HG03439 (cell line): Measurements from ENCODE around the gene ATP6V0A1.
"Not testable (repeated sequence)": the region's sequence is repeated elsewhere in the genome, so short reads cannot be mapped to it uniquely, and the experiment has no call there.

ENCODE experiments used
- ATAC-seq: cut with Tn5 transposase; IDR thresholded peaks from one replicate; pipeline ENCODE4 v1.9.1; 2021; ENCODE audit warnings: mild to moderate bottlenecking, moderate library complexity; ENCODE audit not compliant: unreplicated experiment

The ATP6V0A1 gene

DNA sequence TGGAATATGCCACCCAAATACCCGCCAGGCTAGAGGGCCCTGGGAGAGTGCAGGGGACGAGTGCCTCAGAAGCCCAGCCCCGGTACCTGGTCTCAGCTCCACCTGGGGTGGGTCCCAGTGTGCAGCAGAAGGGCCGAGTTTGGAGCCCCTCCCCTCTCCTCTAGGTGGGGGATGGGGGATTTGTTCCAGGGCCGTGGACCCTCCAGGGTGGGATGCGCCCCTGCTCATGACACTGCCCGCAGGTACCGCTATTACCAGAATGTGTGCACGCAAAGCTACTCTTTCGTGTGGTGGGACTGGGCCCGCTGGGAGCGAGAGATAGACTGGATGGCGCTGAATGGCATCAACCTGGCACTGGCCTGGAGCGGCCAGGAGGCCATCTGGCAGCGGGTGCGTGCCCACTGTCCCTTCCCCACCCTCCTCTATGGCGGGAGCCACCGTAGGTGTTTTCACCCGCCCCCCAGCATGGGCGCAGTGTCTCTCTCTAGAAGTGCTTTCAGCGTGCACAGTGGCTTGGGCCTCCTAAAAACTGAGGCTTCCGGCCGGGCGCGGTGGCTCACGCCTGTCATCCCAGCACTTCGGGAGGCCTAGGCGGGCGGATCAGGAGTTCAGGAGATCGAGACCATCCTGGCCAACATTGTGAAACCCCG lies 78.6 kb downstream of the ATP6V0A1 start:
- ATAC-seq = no peak

- ATAC-seq = no peak
Measured at GRCh38 chr17:42537826-42538451, 79.3 kb downstream of the ATP6V0A1 start.

- no peak for ATAC-seq
Measured at GRCh38 chr17:42538482-42538881, 79.8 kb downstream of the ATP6V0A1 start.

DNA sequence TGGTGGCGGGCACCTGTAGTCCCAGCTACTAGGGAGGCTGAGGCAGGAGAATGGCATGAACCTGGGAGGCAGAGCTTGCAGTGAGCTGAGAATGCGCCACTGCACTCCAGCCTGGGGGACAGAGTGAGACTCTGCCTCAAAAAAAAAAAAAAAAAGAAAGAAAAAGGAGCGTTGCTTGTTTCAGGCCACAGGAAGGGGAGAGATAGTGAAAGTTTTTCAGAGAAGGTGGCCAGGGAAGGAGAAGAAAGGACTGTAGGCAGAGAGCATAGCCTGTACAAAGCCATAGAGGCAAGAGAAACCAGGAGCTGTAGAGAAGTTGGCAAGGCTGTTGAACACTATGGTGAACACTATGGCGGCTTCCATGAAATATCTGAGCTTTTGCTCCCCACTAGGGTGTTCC lies 81.9 kb downstream of the ATP6V0A1 start:
- not testable (repeated sequence) for ATAC-seq

DNA sequence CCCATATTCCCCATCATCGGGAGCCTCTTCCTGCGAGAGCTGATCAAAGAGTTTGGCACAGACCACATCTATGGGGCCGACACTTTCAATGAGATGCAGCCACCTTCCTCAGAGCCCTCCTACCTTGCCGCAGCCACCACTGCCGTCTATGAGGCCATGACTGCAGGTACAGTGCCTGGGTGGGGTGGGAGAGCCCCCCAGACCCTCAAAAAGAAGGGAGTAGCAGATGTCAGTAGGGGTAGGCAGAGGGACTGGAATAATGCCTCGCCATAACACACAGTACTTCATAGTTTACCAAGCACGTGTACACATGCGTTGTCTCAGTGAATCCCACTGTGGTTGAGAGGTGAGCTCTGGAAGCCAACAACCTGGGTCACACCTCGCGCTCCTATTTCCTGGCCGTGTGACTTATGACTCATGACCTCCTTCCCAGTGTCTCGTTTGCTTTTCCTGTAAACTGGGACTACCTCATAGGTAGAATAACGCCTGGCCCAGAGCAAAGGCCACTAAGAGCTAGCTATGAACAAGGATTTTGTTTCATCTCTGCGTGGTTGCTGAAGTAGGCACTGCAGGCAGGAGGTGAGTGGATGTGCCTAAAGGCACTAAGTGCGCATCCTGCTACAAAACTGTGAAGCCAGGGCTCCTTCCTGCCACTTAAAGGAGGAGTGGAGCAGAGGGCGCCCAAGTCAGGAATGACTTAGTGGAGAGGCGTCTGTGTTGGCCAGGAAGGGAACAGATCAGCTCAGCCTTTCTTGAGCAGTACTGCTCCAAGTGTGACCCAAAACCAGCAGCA lies 82.6 kb downstream of the ATP6V0A1 start:
- no peak for ATAC-seq

- ATAC-seq = no peak
Measured at GRCh38 chr17:42543190-42544079, 84.8 kb downstream of the ATP6V0A1 start.

DNA sequence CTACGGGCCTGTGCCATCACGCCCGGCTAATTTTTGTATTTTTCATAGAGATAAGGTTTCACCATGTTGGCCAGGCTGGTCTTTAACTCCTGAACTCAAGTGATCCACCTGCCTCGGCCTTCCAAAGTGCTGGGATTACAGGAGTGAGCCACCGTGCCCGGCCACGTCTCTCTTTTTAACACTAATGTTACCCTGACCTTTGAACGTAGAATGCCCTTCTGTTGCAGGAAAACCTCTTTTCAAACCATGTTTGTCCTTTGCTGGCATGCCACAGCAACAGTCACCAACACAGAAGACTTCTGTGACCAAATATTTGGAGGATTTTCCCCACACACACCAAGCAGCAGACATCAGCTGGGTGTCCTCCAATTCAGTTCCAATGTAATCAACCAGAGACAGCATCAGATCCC lies 86.2 kb downstream of the ATP6V0A1 start:
- ATAC-seq = no peak

DNA sequence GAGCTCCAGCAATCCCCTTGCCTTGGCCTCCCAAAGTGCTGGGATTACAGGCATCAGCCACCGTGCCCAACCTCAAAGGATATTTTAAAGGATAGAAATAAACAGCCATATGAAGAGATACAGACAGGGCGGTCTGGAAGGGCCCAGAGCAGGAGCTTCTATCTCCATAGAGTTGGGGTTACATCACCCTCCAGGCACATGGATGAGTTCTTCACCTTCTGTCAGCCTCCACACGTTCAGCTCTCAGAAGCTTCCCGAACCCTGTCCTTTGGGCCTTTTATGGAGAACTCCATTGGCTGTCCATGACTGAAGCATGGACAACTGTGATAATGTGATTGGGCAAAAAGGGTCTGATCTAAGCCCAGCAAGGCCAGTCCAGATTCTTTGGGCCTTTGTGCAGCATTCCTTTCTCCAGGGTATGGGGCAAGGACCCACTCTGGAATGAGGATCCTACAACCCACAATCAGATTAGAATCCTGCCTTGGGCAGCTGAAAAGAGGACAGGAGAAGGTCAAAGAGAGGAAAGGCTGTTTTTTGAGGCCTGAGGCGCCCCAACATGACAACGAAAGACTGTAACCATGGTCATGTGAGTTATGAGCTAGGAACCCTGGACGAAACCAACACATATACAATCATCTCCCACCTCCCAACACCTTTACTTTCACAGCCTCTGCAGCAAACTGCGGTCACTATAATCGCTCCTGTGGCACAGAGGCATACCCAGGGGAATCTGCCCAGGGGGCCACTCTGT lies 87.3 kb downstream of the ATP6V0A1 start:
- not testable (repeated sequence) for ATAC-seq

GRCh38 chr17:42547001-42547461 lies 88.4 kb downstream of the ATP6V0A1 start:
- no peak for ATAC-seq

DNA sequence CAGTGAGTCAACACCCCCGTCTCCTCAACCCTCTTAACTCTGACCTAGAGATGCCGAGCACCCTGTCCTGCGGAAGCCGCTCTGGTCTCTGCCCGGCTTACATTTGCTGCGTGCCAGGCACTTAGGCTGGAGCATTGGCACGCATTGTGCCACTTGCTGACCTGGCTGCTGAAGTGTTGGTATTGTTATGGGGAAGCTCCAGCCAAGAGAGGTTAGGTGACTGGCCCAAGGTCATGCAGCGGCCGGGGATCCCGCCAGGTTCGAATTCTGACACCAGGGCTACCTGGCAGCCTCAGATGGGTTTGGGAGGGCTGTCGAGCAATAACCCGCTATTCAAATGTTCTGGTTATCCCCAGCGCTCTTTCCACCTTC lies 89.0 kb downstream of the ATP6V0A1 start:
- no peak for ATAC-seq

- ATAC-seq = peak; percentile 57
Measured at GRCh38 chr17:42548070-42548837, 89.6 kb downstream of the ATP6V0A1 start.

GRCh38 chr17:42548993-42549755 lies 90.5 kb downstream of the ATP6V0A1 start:
- ATAC-seq = no peak

DNA sequence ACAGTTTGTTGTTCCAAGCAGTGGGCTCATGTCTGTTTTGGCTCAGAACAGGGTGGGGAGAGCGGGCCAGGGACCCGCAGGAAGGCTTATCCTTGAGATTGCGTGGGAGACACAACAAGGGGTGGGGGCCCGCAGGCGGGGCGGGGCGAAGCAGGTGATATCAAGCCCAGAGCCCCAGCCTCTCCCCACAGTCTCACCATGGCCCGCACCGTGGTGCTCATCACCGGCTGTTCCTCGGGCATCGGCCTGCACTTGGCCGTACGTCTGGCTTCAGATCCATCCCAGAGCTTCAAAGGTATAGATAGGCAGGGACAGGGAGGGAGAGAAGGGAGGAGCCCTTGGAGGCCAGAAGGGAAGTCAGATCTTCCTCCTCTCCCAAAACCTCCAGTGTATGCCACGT lies 94.1 kb downstream of the ATP6V0A1 start, which contains the start of gene HSD17B1:
HSD17B1 (plus strand) TSS at position 188 of the 400 bp plus-strand sequence; CDS start at position 199, 11 bp downstream.
- ATAC-seq = not testable (repeated sequence)

DNA sequence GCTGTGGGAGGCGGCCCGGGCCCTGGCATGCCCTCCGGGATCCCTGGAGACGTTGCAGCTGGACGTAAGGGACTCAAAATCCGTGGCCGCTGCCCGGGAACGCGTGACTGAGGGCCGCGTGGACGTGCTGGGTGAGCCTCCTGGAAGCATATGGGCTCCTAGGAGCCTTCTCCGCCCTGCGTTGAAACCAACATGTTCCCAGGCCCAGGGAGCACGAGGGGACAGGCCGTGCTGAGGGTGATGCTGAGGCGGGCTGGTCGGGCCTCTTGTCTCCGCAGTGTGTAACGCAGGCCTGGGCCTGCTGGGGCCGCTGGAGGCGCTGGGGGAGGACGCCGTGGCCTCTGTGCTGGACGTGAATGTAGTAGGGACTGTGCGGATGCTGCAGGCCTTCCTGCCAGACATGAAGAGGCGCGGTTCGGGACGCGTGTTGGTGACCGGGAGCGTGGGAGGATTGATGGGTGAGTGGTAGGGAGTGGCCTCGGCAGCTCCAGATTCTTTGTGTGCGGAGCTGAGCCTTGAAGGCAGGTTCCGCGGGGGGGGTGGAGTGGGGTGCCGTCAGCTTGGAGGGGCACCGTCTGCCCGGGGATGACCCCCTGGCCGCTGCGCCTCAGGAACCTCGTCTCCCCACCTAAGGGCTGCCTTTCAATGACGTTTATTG lies 94.6 kb downstream of the ATP6V0A1 start:
- ATAC-seq = no peak

DNA sequence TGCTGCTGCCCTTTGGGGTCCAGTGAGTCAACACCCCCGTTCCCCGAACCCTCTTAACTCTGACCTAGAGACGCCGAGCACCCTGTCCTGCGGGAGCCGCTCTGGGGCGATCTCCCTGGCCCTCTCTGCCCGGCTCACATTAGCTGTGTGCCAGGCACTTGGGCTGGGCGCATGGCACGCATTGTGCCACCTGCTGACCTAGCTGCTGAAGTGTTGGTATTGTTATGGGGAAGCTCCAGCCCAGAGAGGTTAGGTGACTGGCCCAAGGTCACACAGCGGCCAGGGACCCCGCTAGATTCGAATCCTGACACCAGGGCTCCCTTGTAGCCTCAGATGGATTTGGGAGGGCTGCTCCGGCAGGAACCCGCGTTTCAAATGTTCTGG lies 95.2 kb downstream of the ATP6V0A1 start:
- no peak for ATAC-seq

GRCh38 chr17:42554250-42555121 lies 95.8 kb downstream of the ATP6V0A1 start:
- peak; percentile 58 for ATAC-seq

- ATAC-seq = peak; percentile 9
Measured at GRCh38 chr17:42555122-42555622, 96.5 kb downstream of the ATP6V0A1 start.
